HG03159 (cell line): ENCODE data around the gene GABRP.
"Not testable (repeated sequence)": the region's sequence is repeated elsewhere in the genome, so short reads cannot be mapped to it uniquely, and the experiment has no call there.

ENCODE experiments used
- ATAC-seq: cut with Tn5 transposase; IDR thresholded peaks from one replicate; pipeline ENCODE4 v1.9.1; 2021; ENCODE audit warnings: mild to moderate bottlenecking, moderate library complexity; ENCODE audit not compliant: unreplicated experiment

The GABRP gene

DNA sequence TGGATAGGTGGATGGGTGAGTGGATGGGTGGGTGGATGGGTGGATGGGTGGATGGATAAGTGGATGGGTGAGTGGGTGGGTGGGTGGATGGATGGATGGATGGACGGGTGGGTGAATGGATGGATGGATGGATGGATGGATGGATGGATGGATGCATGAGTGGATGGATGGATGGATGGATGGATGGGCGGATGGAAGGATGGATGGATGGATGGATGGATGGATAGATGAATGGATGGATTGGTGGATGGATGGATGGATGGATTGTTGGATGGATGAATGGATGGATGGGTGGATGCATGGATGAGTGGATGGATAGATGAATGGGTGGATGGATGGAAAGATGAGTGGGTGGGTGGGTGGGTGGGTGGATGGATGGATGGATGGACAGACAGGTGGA, 29.0 kb upstream of the GABRP start:
- not testable (repeated sequence) for ATAC-seq

DNA sequence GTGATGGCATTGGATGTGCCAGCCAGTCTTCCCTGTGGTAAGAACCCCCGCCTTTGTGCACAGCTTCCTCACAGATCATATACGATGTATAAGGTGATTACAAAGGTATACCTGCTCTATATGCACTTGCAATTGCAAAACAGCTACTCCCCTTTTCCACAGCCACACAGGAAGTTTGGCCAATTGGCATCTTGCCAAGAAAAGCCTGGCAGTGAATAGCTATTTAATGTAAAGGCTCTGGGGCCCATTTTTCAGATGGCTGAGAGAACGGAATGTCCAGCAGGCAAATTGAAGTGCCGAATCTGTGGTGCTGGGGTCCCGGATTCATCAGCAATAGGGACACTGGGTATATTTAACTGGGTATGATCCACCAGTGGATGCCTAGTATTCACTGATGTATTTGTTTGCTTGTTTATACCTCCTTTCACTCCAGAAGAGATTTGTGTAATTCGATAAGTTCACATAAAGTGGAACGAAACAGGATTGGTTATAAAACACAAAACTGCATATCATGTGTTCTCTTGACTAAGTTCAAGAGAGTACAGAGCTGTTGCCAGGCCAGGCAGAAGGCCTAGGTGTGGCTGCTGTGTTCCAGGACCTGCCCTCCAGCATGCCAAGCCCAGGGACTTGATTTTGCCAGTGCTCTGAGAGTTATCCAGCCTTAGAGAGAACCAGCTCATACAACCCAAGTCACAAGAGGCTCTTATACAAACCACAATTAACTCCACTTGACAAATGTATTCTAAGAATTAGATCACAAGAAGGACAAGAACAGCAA, 27.7 kb upstream of the GABRP start:
- no peak for ATAC-seq

DNA sequence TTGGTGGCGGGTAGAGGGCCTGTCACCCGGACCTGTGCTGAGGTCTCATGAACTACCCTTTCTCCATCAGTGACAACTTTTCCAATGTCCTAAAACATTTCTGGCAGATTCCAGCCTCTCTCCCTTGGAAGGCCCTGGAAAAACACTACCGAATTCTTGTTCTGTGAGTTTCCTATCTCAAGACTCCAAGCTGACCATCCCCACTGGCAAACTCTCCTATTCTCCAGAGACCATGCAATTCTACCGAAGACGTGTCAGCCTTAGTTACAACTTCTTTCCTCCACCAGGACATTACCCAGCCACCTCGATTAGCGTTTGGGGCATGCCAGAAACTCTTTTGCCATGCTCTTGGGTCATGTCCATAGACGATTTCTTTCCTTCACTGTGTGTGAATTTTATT, 26.8 kb upstream of the GABRP start:
- no peak for ATAC-seq

DNA sequence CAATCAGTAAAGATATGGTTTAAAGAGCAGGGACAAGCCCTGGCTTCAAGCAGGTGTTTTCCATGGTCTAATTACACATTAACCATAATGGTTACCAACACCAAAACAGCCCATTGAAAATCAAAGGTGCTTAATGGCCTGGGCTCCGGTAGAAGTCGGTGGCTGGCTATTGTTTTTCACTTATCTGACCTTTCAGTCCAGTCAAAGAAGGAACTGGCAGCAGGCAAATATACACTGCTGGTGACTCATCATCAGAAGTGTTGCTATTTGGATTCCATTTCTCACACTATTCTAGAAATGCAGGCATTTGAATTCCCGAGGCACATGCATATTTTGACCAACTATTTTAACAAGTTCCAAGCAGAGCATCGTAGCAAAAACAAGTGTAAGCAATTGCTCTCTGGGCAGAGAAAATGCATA, 26.3 kb upstream of the GABRP start:
- peak; percentile 74 for ATAC-seq

DNA sequence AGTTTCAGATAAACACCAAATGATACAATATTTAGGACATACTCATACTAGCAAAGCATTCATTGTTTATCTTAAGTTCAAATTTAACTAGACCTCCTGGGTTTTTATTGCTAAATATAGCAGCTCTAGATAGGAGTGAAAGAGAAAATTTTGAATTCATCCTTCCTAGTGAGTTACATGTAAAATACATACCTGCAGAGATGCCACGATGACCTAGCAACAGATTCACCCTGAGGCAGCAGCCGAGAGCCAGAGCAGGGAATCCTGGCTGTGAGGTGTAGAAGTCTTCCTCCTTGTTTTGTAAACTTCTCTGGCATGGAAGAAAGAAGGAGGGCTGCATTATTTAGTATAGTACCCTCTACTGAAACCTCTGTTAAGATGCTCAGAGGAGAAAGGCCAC, 25.9 kb upstream of the GABRP start:
- ATAC-seq = no peak

DNA sequence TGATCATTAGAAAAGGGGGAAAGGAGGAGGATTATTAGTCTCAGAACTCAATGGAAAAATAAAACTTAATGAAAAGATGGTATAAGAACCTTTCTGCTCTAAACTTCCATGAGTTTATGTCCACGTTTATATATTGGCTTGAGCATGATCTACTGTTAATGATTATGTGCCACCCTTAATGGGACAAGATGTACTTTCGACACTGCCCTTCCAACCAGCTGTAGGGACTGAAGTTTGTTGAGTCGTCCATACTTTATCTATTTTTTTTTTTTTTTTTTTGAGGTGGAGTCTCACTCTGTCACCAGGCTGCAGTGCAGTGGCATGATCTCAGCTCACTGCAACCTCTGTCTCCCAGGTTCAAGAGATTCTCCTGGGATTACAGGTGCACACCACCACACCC, 25.0 kb upstream of the GABRP start:
- no peak for ATAC-seq

DNA sequence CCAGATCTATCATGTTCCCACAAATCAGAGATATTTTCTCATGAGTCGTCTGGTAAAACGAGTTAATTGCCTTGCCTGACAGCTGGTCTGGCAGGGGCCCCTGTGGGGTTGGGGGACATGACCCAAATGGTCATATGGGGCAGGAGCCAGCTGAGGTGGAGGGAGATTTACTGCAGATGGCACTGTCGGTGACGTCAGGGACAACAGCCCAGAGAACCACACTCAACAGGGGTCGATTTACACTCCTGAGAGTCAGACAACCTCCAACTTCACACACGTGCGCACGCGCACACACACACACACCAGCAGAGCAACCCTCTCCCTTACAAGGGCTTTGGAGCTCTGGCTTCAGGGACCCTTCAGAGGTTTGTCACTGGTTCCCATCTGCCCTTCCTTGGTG, 23.4 kb upstream of the GABRP start:
- ATAC-seq = no peak

DNA sequence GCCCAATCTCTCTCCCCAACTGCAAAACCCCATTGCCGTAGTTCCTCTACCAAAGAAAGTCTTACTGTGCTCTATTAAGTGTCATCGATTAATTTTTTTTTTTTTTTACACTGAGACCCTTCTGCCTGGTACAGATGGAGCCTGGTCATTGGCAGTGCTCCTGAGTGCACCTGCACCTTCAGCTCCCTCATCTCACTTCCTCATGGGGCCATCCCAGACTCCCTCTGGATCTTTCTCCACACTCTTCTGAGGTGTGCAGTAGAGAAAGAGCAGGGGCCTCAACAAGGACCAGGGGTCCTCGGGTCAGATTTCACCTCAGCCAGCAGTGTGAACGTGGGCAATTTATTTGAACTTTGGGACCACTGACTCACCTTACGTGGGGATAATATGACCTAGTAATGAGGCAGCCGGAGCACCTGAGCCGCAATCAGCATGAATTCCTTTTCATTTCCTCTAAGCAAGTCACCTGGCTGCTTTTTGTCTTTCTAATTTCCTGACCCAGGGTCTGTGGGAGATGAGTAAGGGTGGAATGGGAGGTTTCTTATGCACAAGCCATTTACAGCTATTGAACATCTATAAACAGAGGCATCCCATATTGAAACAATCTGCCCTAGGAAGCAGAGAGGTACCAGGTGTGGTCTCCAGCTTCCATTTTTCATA, 22.3 kb upstream of the GABRP start:
- ATAC-seq = no peak

DNA sequence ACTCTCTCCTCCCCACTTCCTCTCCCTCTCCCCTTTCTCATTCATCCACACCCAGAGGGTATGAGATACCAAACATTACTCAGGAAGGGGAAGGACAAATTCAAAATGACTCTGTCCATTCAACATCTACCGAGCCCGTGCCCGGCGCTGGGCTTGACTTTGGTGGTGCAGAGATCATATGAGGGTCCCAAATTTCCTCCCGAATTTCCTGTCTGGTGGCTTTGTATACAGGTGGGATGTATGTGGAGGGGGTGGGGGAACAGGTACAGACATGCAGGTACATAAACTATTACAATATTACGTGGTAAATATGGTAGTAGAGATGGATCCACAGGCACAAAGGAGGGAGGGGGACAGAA, 21.8 kb upstream of the GABRP start:
- no peak for ATAC-seq

DNA sequence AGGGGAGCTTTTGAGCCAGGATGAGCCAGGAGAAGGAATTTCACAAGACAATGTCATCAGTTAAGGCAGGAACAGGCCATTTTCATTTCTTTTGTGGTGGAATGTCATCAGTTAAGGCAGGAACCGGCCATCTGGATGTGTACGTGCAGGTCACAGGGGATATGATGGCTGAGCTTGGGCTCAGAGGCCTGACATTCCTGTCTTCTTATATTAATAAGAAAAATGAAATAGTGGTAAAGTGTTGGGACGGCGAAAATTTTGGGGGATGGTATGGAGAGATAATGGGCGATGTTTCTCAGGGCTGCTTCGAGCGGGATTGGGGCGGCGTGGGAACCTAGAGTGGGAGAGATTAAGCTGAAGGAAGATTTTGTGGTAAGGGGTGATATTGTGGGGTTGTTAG, 21.2 kb upstream of the GABRP start:
- ATAC-seq = not testable (repeated sequence)

DNA sequence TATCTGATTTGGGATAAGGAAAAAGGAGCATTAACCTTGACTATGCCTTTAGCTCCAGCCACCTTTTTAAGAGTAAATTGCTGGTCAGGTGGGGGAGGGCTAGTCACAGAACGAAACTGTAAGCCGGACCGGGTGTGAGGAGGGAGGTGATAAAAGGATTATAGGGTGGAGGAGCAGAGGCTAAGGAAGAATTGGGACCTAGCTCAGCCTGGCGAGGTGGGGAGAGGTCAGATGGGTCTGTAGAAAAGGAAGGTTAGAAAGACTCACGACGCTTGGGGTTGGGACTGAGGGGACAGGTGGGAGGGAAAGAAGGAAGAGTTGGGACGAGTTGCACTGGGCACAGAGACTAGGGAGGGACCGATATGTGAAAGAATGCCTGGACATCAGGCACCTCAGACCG, 17.7 kb upstream of the GABRP start:
- not testable (repeated sequence) for ATAC-seq

DNA sequence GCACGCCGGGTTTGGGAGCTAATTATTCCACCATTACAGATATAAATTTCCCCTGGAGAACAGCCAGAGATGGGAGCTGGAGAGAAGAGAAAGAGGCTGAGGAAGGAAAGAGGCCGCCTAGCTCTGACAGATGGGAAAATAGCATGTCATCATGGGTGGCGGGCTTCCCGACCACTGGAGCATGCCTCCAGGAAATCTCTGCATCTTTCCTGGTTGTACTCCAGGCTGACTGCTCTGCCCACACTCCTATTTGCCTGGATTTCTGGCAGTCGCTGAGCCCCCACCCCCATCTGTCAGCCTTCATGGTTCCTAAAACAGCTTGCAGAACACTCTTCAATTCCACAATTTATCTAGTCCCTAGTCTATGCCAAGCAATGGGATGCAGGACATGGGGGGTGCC, 14.3 kb upstream of the GABRP start:
- no peak for ATAC-seq

DNA sequence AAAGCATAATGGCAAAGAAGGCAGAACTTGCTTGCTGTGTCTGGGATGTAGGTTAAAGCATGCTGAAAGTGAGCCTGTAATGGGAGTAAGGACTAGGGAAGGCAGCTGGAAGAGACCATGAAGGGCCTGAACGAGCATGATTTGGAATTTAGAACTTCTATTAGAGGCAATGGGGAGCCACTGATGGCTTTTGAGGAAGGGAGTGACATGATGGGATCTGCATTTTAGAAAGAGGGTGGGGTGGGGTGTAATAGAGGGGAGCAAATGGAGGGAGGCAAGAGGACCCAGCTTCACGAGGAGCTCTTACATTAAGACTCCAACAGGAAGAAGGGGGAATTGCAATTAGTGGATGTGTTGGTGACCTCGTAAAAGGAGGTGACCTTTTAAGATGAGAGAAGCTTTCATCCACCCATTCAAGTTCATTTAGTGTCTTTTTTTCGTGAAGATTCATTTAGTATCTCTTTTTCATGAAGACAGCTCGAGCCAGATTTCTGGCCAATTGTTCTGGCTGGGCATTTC, 13.6 kb upstream of the GABRP start:
- ATAC-seq = no peak

DNA sequence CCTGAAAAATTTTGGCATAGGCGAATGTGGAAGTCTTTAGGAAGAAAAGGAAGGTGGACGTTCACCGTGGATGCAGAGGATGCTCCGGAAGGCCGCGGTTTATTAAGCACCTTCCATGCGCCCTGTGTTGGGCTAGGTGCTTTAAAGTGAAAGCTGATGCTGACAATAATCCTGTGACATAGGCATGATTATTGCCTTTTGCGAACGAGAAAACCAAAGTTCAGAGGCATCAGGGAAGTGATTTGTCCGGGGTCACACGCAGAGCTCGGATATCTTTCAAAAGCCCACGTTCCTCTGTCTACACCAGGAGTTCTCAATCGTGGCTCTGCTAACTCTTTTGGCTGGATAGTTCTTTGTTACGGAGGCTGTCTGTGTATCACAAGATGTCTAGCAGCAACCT, 12.0 kb upstream of the GABRP start:
- ATAC-seq = no peak

DNA sequence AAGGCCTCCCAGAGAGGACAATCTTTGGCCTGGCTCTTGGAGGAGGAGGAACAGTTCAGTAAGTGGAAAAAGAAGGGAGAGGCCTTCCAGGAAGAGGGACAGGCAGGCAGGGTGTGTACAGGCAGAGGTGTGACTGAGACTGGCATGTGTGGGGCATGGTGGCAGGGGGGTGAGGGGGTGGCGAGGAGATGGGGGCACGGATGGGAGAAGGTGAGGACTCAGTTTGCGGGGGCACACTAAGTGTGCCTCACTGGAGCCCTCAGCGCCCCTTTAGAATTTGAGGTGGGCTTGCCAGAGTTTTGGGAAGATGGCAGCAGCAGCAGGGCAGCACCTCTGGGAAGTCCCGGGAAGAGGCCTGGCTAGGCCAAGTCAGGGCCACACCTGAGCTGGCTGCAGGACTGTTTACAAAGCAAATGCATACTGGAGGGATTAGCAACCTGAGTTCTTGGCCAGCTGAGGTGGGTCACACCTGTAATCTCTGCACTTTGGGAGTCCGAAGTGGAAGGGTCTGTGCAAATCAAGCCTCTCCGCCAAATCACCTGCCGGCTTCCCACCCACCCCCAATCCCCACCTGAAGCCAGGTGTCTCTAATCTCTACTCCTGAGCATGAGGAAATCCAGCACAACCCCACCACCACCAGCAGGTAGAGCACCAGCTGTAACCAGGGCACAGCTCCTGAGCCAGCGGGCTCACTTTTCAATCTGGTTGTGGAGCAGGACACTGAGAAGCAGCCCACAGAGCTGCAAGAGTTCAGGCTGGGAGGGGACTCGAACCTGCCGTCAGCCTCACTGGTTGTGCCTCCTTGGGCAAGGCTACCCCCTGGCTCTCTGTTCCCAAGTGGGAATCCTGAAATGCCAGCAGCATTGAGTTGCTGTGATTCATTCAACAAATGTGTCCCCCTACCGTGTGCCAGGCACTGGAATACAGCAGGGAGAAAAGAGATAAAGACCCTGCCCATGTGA, 10.2 kb upstream of the GABRP start:
- ATAC-seq = no peak

DNA sequence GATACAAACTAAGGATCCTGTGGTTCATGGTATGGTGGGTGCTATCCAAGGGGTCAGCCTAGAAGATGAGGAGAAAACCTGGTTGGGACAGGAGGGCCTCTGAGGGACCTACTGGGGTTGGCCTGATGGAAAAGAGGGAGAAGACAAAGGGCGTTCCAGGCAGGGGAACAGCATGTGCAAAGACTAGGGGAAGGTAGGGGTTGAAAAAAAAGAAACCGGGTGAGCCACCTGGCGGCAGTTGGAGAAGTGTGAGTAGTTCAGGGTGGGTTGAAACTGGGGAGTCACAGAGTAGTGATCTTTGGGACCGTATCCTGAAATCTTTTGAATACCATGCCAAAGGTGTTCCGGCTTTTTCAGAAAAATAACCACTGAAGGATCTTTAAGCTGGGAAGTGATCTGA, 8.7 kb upstream of the GABRP start:
- no peak for ATAC-seq

DNA sequence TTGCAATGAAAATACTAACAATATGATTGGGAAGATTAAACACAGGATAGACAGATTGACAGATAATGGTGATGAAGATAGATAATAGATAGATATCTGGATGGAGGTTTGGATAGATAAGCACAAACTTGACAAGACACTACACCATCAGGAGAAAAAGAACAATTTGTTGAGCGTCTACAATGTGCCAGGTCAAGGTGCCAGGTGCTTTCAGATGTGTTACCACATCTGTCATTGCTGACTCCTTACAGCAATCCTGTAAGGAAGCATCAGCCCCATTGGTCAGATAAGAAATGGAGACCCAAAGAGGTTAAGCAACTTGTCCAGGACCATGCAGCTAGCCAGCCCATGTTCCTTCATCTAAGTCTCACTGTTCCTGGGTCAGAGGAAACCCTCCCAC, 1.6 kb upstream of the GABRP start:
- no peak for ATAC-seq

DNA sequence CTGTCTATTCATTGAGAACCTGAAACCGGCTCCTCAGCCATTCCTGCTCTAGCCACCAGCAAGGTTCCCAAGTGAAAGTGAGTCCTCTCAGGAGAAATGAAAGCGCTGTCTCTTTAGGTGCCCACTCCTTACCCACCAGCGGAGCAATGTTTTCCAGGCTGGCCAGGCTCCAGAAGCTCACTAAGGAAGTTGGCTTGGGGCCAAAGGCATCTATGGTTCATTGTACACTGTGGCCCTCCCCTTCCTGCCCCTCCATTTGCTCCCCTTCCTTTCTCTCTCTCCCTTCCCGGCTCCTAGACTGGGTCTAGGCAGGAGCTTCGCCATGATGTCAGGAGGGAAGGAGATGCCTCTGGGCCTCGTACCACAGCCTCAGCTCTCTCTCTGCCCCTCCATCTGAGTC, 1.1 kb upstream of the GABRP start:
- no peak for ATAC-seq

DNA sequence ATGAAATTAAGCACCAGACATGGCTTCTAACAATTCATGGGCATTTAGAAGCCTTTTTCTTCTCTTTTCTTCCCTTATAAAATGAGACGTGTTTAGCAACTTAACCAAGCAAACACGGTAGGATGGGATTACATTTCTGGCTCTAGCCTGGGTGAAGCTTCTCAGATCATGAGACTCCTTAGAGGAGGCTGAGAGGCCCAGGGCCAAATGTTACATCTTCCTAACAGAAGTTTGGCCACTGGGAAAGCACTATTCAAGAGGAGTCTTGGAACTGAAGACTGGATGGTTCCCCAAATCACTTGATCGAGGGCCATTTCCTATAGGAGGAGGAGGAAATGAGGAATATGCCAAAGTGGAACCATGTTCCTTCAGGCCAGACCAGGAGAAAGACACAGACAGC, 1.9 kb downstream of the GABRP start:
- no peak for ATAC-seq

DNA sequence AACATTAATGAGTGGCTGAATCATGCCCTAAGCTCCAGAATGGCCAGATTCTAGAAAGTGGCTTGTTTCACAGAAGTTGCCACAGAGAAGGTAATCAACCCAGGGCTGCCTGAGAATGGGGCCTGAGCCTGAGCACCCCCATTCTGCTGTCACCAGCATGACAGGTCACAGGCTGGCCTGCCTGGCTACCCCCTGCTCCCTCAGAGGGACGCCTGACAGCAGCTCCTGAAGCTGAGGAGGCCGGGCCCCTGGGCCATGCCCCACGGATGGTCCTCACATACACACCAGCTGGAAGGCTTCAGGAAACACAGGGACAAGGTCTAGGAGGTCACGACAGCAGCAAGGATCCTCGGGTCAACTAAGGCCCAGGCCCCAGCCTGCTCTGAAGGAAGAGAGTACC, 3.7 kb downstream of the GABRP start:
- ATAC-seq = no peak

DNA sequence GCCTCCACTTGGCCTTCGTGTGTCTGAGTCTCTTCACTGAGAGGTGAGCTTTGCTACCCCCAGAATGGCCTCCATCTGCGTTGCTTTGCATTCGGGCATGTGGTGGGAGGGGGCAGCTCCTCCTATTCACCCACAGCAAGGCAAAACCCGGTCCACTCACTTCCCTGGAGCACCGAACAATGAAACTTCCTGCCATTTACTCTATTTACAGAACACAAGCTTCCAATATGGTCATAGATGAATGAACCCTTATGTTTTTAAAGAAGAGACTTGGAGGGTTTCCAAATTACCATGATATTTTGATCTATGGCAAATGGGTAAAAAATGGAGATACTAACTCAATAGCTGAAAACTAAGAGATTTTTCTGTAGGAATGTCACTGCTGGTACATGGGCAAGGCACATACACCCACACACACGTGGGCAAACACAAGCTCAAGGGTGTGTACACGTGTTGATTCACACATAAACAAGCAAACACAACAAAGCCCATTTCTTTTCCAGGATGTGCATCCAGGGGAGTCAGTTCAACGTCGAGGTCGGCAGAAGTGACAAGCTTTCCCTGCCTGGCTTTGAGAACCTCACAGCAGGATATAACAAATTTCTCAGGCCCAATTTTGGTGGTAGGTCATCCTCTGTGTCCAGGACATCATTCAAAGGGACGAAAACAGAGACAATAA, 5.2 kb downstream of the GABRP start:
- no peak for ATAC-seq
